HUES64 (cell line): ENCODE results near the gene ADIG.
"Not testable (repeated sequence)": the region's sequence is repeated elsewhere in the genome, so short reads cannot be mapped to it uniquely, and the experiment has no call there.

Source experiments
- H3K27ac ChIP-seq: 2 replicates; pipeline ENCODE4 v1.7.0; 2013; ENCODE audit warnings: low read depth, low read length, inconsistent platforms
- H3K27me3 ChIP-seq: 2 replicates; pipeline ENCODE4 v1.6.1; 2013; ENCODE audit warnings: mild to moderate bottlenecking, low read length; ENCODE audit not compliant: insufficient read depth
- H3K36me3 ChIP-seq: 2 replicates; pipeline ENCODE4 v1.6.1; 2013; ENCODE audit warnings: mild to moderate bottlenecking, low read length; ENCODE audit not compliant: insufficient read depth
- H3K4me1 ChIP-seq: 2 replicates; pipeline ENCODE4 v1.6.1; 2013; ENCODE audit warnings: mild to moderate bottlenecking, low read length, moderate library complexity; ENCODE audit not compliant: insufficient read depth
- H3K4me3 ChIP-seq: 2 replicates; pipeline ENCODE4 v1.5.1; 2013; ENCODE audit warnings: mild to moderate bottlenecking, low read length, moderate library complexity
- H3K9ac ChIP-seq: 2 replicates; pipeline ENCODE4 v1.6.1; 2013; ENCODE audit warnings: mild to moderate bottlenecking, low read depth, low read length
- H3K9me3 ChIP-seq: 2 replicates; pipeline ENCODE4 v1.6.1; 2013; ENCODE audit warnings: low read depth, low read length; ENCODE audit not compliant: insufficient read depth
- WGBS: fragments of 150-250, 120-280 bp; methylation state at CpG from one replicate; pipeline ENCODE4 v1.1.7; 2013; ENCODE audit warnings: missing lambda C conversion rate; 5-methylcytosine and 5-hydroxymethylcytosine counted together

The ADIG gene

GRCh38 chr20:38589967-38590675, 9.1 kb downstream of the ADIG start:
- H3K9ac ChIP-seq, result no peak overlapping the region
- no peaks in the 10 kb centered on the region for H3K36me3 ChIP-seq
- no peak overlapping the region for H3K4me3 ChIP-seq
- peaks cover 5% of the 10 kb centered on the region for H3K4me1 ChIP-seq
- WGBS, result 94% methylated on average over 3 of the region's 3 CpGs
- no peak overlapping the region for H3K27ac ChIP-seq
- no peaks in the 10 kb centered on the region for H3K27me3 ChIP-seq
- no peaks in the 10 kb centered on the region for H3K9me3 ChIP-seq

GRCh38 chr20:38590676-38591473, 9.9 kb downstream of the ADIG start:
- no peaks in the 10 kb centered on the region for H3K27me3 ChIP-seq
- no peaks in the 10 kb centered on the region for H3K36me3 ChIP-seq
- no peak overlapping the region for H3K9ac ChIP-seq
- peaks cover 5% of the 10 kb centered on the region for H3K4me1 ChIP-seq
- H3K4me3 ChIP-seq, result no peak overlapping the region
- no peaks in the 10 kb centered on the region for H3K9me3 ChIP-seq
- no peak overlapping the region for H3K27ac ChIP-seq
- WGBS, result 86% methylated on average over 18 of the region's 18 CpGs

- Histone ChIP-seq H3K36me3 (no peaks in the 10 kb centered on the region), H3K9me3 (no peaks in the 10 kb centered on the region), H3K27ac (peak overlapping the region; percentile 35; the same call in 1 of the 2 replicates), H3K27me3 (no peaks in the 10 kb centered on the region), H3K9ac (no peak overlapping the region), H3K4me3 (no peak overlapping the region), H3K4me1 (peaks cover 5% of the 10 kb centered on the region)
- 84% methylated on average over 21 of the region's 21 CpGs for WGBS
Observed at GRCh38 chr20:38591474-38592410, 10.7 kb downstream of the ADIG start.

DNA sequence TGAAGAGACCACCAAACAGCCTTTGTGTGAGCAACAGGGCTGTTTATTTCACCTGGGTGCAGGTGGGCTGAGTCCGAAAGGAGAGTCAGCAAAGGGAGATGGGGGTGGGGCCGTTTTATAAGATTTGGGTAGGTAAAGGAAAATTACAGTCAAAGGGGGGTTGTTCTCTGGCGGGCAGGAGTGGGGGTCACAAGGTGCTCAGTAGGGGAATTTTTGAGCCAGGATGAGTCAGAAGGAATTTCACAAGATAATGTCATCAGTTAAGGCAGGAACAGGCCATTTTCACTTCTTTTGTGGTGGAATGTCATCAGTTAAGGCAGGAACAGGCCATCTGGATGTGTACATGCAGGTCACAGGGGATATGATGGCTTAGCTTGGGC, 11.4 kb downstream of the ADIG start:
- not testable (repeated sequence) for H3K9ac ChIP-seq, H3K9me3 ChIP-seq, H3K36me3 ChIP-seq, H3K4me3 ChIP-seq, H3K4me1 ChIP-seq, H3K27me3 ChIP-seq
- 37% methylated on average over 3 of the region's 3 CpGs for WGBS
- H3K27ac ChIP-seq, result peak overlapping the region; percentile 35; the same call in 1 of the 2 replicates

DNA sequence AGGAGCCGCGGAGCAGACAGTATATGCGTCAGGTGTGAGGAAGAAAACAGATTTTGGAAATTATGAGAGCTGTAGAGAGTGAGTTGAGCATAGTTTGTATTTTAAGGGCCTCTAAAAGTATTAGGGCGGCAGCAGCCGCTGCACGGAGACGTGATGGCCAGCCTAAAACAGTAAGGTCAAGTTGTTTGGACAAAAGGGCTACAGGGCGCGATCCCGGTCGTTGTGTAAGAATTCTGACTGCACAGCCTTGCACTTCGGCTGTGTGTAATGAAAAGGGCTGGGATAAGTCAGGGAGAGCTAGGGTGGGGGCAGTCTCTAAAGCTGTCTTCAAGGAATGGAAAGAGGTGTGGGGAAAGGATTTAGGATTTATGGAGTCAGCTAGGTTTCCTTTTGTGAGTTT, 13.3 kb downstream of the ADIG start:
- not testable (repeated sequence) for H3K9me3 ChIP-seq, H3K4me1 ChIP-seq, H3K9ac ChIP-seq, H3K27ac ChIP-seq, H3K27me3 ChIP-seq, H3K36me3 ChIP-seq, H3K4me3 ChIP-seq
- WGBS, result 92% methylated on average over 12 of the region's 12 CpGs

- H3K4me1 ChIP-seq, result peaks cover 18% of the 10 kb centered on the region
- H3K36me3 ChIP-seq, H3K27me3 ChIP-seq, H3K9ac ChIP-seq, H3K9me3 ChIP-seq, H3K4me3 ChIP-seq, H3K27ac ChIP-seq: not testable (repeated sequence)
- 97% methylated on average over 15 of the region's 15 CpGs for WGBS
Observed at GRCh38 chr20:38595886-38596285, 14.9 kb downstream of the ADIG start.

DNA sequence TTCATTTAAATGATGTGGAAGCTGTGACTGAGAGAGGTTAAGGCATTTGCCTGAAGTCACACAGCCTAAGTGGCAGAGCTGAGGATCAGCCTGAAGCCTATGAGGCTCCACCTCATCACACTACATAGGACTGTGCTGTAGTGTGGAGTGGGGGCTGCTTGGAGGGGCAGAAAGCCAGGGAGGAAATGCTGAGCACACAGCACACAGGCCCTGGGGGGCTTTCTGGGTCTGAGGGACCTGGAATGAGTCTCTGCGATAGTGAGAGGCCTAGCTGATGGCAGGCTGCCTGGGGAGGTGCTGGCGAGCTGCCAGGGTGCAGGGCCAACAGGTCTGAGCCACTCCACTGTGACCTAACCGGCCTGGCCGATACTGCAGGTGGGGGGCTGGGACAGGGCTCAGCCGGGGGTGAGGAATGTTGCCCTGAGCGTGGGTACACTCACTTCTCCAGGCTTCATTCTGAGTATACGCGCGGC, 18.4 kb downstream of the ADIG start:
- no peak overlapping the region for H3K27ac ChIP-seq
- H3K36me3 ChIP-seq, result no peaks in the 10 kb centered on the region
- WGBS, result 62% methylated on average over 9 of the region's 9 CpGs
- H3K4me1 ChIP-seq, result peaks cover 14% of the 10 kb centered on the region; the same call in 1 of the 2 replicates
- 0 out of 2 replicates have a peak overlapping the region, but pooled peaks have one; percentile 8 for H3K9ac ChIP-seq
- H3K27me3 ChIP-seq, result peaks cover 13% of the 10 kb centered on the region
- H3K9me3 ChIP-seq, result no peaks in the 10 kb centered on the region
- H3K4me3 ChIP-seq, result no peak overlapping the region

- Histone ChIP-seq H3K27me3 (peaks cover 13% of the 10 kb centered on the region), H3K27ac (no peak overlapping the region), H3K36me3 (no peaks in the 10 kb centered on the region), H3K4me1 (peaks cover 14% of the 10 kb centered on the region; the same call in 1 of the 2 replicates), H3K9ac (no peak overlapping the region), H3K9me3 (no peaks in the 10 kb centered on the region), H3K4me3 (no peak overlapping the region)
- 98% methylated on average over 1 of the region's 1 CpG for WGBS
Observed at GRCh38 chr20:38600057-38600456, 19.1 kb downstream of the ADIG start.

- Histone ChIP-seq H3K36me3 (no peaks in the 10 kb centered on the region), H3K27ac (peak within 1 kb of the TSS; percentile 3; the same call in 1 of the 2 replicates), H3K4me1 (peaks cover 14% of the 10 kb centered on the region; the same call in 1 of the 2 replicates), H3K9ac (no peak within 1 kb of the TSS), H3K9me3 (no peaks in the 10 kb centered on the region), H3K4me3 (peak within 1 kb of the TSS; percentile 58), H3K27me3 (peaks cover 13% of the 10 kb centered on the region)
- WGBS, result 11% methylated on average over 42 of the region's 42 CpGs
Observed at GRCh38 chr20:38601216-38602184, 20.5 kb downstream of the ADIG start, which contains the start of gene ARHGAP40. Gene ARHGAP40, plus strand, starts transcription at chr20:38601809.

DNA sequence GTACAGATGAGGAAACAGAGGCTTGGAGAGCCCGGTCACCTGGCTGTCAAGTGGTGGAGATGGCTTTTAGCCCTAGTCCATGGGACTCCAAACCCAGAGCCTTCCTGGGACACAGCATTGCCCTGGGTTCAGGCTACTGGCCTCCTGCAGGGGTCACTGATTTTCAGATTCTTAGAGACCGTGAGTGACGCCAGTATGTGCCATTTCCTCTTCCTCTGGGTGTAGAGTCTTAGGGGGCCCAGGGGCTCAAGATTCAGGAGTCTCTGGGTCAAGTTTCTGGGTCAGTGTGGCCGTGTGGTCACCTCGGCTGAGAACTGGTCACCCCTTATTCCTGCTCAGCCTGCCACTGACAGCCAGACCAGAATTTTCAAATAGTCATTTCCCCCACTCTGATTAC, 21.2 kb downstream of the ADIG start:
- H3K9ac ChIP-seq, result no peak overlapping the region
- H3K27me3 ChIP-seq, result peaks cover 13% of the 10 kb centered on the region
- peak overlapping the region; percentile 58 for H3K4me3 ChIP-seq

More for the DNA sequence above, 21.2 kb downstream of the ADIG start:
- H3K4me1 ChIP-seq, result peaks cover 14% of the 10 kb centered on the region; the same call in 1 of the 2 replicates
- 56% methylated on average over 5 of the region's 5 CpGs for WGBS
- H3K27ac ChIP-seq, result no peak overlapping the region
- no peaks in the 10 kb centered on the region for H3K36me3 ChIP-seq
- H3K9me3 ChIP-seq, result no peaks in the 10 kb centered on the region
